Inflammatory macrophage (primary cell): ENCODE results near the gene NXN.
"Not testable (repeated sequence)": the region's sequence is repeated elsewhere in the genome, so short reads cannot be mapped to it uniquely, and the experiment has no call there.

Experiments
- DNase-seq, 2 donors: peaks; one replicate each; pipeline ENCODE4 v3.0.0-alpha.2; 2020 to 2022

Gene NXN

GRCh38 chr17:859061-859823 is 120.3 kb downstream of the NXN start:
- no peak for DNase-seq

- no peak for DNase-seq
Observed at GRCh38 chr17:856149-856548, 123.4 kb downstream of the NXN start.

- no peak for DNase-seq
Observed at GRCh38 chr17:855569-855968, 124.0 kb downstream of the NXN start.

- DNase-seq: not testable (repeated sequence)
Observed at GRCh38 chr17:852850-853249, 126.7 kb downstream of the NXN start.

GRCh38 chr17:852349-852748 is 127.2 kb downstream of the NXN start:
- no peak for DNase-seq

GRCh38 chr17:851924-852323 is 127.7 kb downstream of the NXN start:
- DNase-seq: no peak

GRCh38 chr17:850851-851763 is 128.5 kb downstream of the NXN start:
- DNase-seq: no peak

GRCh38 chr17:850086-850850 is 129.3 kb downstream of the NXN start:
- DNase-seq: no peak

GRCh38 chr17:848402-848801 is 131.2 kb downstream of the NXN start:
- no peak for DNase-seq

- DNase-seq: no peak
Observed at GRCh38 chr17:846901-847843, 132.4 kb downstream of the NXN start.

- no peak for DNase-seq
Observed at GRCh38 chr17:841313-841712, 138.3 kb downstream of the NXN start.

- DNase-seq: no peak
Observed at GRCh38 chr17:838486-838885, 141.1 kb downstream of the NXN start.

GRCh38 chr17:836151-836550 is 143.4 kb downstream of the NXN start:
- no peak for DNase-seq

GRCh38 chr17:835721-836120 is 143.9 kb downstream of the NXN start:
- DNase-seq: not testable (repeated sequence)

- DNase-seq: no peak
Observed at GRCh38 chr17:835263-835662, 144.3 kb downstream of the NXN start.

- no peak for DNase-seq
Observed at GRCh38 chr17:834136-834535, 145.4 kb downstream of the NXN start.

- DNase-seq: no peak
Observed at GRCh38 chr17:830950-831349, 148.6 kb downstream of the NXN start.

- no peak for DNase-seq
Observed at GRCh38 chr17:830381-830780, 149.2 kb downstream of the NXN start.

GRCh38 chr17:829614-830013 is 150.0 kb downstream of the NXN start:
- DNase-seq: not testable (repeated sequence)

- DNase-seq: no peak
Observed at GRCh38 chr17:828761-829160, 150.8 kb downstream of the NXN start.

GRCh38 chr17:826778-827177 is 152.8 kb downstream of the NXN start:
- no peak for DNase-seq

GRCh38 chr17:825216-825615 is 154.4 kb downstream of the NXN start:
- DNase-seq: no peak
